H9 (cell line): ENCODE data around the gene CACNA1D. TPM values are rescaled to one million over a fixed set of nuclear protein-coding genes. Genes with fewer than 3 reads are reported as not detected.

Source experiments
- DNase-seq: peaks from one replicate; pipeline ENCODE4 v3.0.0-alpha.2; 2017
- H2AFZ ChIP-seq: one replicate; pipeline ENCODE4 v1.6.1; 2013; ENCODE audit warnings: mild to moderate bottlenecking, low read length, control low read depth, moderate library complexity
- H2AK5ac ChIP-seq: 2 replicates; pipeline ENCODE4 v1.6.1; 2013; ENCODE audit warnings: low read length, control low read depth, mixed read lengths; ENCODE audit not compliant: insufficient read length
- H2BK120ac ChIP-seq: one replicate; pipeline ENCODE4 v1.6.1; 2013; ENCODE audit warnings: low read depth, mild to moderate bottlenecking, low read length, control low read depth, inconsistent platforms; ENCODE audit not compliant: poor library complexity, severe bottlenecking
- H2BK12ac ChIP-seq: 2 replicates; pipeline ENCODE4 v1.6.1; 2013; ENCODE audit warnings: low read length, control low read depth, mixed read lengths, low read depth; ENCODE audit not compliant: insufficient read length
- H2BK15ac ChIP-seq: 2 replicates; pipeline ENCODE4 v1.6.1; 2013; ENCODE audit warnings: low read depth, low read length, control low read depth
- H2BK20ac ChIP-seq: one replicate; pipeline ENCODE4 v1.6.1; 2013; ENCODE audit warnings: low read depth, mild to moderate bottlenecking, low read length, control low read depth, inconsistent platforms; ENCODE audit not compliant: poor library complexity, severe bottlenecking
- H2BK5ac ChIP-seq: 2 replicates; pipeline ENCODE4 v1.6.1; 2013; ENCODE audit warnings: low read length, control low read depth, mixed read lengths; ENCODE audit not compliant: insufficient read length
- H3K14ac ChIP-seq: 2 replicates; pipeline ENCODE4 v1.6.1; 2013; ENCODE audit warnings: low read length, control low read depth; ENCODE audit not compliant: insufficient read depth
- H3K18ac ChIP-seq: 2 replicates; pipeline ENCODE4 v1.6.1; 2013; ENCODE audit warnings: low read depth, mild to moderate bottlenecking, mixed read lengths, low read length, control low read depth; ENCODE audit not compliant: insufficient read length
- H3K23ac ChIP-seq: 2 replicates; pipeline ENCODE4 v1.6.1; 2013; ENCODE audit warnings: low read length, control low read depth, mixed read lengths, low read depth; ENCODE audit not compliant: insufficient read length
- H3K23me2 ChIP-seq: 2 replicates; pipeline ENCODE4 v1.6.1; 2013; ENCODE audit warnings: low read depth, mild to moderate bottlenecking, mixed read lengths, low read length, control low read depth; ENCODE audit not compliant: insufficient read length, poor library complexity, severe bottlenecking
- H3K27ac ChIP-seq: 2 replicates; pipeline ENCODE4 v1.5.1; 2013; ENCODE audit warnings: low read length, control low read depth, mixed read lengths, low read depth; ENCODE audit not compliant: insufficient read length
- H3K27me3 ChIP-seq: 2 replicates; pipeline ENCODE4 v1.6.1; 2013; ENCODE audit warnings: low read length, control low read depth, inconsistent platforms; ENCODE audit not compliant: insufficient read depth
- H3K4ac ChIP-seq: 2 replicates; pipeline ENCODE4 v1.6.1; 2013; ENCODE audit warnings: low read depth, mild to moderate bottlenecking, control low read depth, inconsistent platforms, low read length, moderate library complexity
- H3K4me1 ChIP-seq: 2 replicates; pipeline ENCODE4 v1.6.1; 2013; ENCODE audit warnings: low read length, control low read depth, inconsistent platforms; ENCODE audit not compliant: insufficient read depth
- H3K4me2 ChIP-seq: 2 replicates; pipeline ENCODE4 v1.6.1; 2013; ENCODE audit warnings: low read length, control low read depth, mixed read lengths; ENCODE audit not compliant: insufficient read length, insufficient read depth
- H3K56ac ChIP-seq: 2 replicates; pipeline ENCODE4 v1.6.1; 2013; ENCODE audit warnings: low read depth, mild to moderate bottlenecking, mixed read lengths, low read length, control low read depth; ENCODE audit not compliant: insufficient read length
- H3K79me1 ChIP-seq: 2 replicates; pipeline ENCODE4 v1.6.1; 2013; ENCODE audit warnings: low read depth, mild to moderate bottlenecking, moderate library complexity, low read length, control low read depth, inconsistent platforms; ENCODE audit not compliant: insufficient read depth, poor library complexity, severe bottlenecking
- H3K79me2 ChIP-seq: 2 replicates; pipeline ENCODE4 v1.6.1; 2013; ENCODE audit warnings: low read length, control low read depth, inconsistent platforms; ENCODE audit not compliant: insufficient read depth
- H3K9ac ChIP-seq: 2 replicates; pipeline ENCODE4 v1.6.1; 2013; ENCODE audit warnings: low read length, control low read depth, mixed read lengths; ENCODE audit not compliant: insufficient read length; ENCODE audit errors: extremely low read depth
- H3K9me3 ChIP-seq: one replicate; pipeline ENCODE4 v1.6.1; 2013; ENCODE audit warnings: low read depth, low read length, inconsistent platforms; ENCODE audit not compliant: control insufficient read depth
- H3T11ph ChIP-seq: one replicate; pipeline ENCODE4 v1.6.1; 2013; ENCODE audit warnings: mild to moderate bottlenecking, low read length, control low read depth, inconsistent platforms
- H4K20me1 ChIP-seq: one replicate; pipeline ENCODE4 v1.6.1; 2013; ENCODE audit not compliant: control insufficient read depth, insufficient read length, insufficient read depth
- H4K5ac ChIP-seq: 2 replicates; pipeline ENCODE4 v1.6.1; 2013; ENCODE audit warnings: low read depth, mild to moderate bottlenecking, mixed read lengths, low read length, control low read depth; ENCODE audit not compliant: insufficient read length
- H4K8ac ChIP-seq: replicated peaks from 2 replicates; pipeline ENCODE4 v1.6.1; 2013; ENCODE audit warnings: low read length, control low read depth, mixed read lengths, low read depth; ENCODE audit not compliant: insufficient read length
- H4K91ac ChIP-seq: 2 replicates; pipeline ENCODE4 v1.6.1; 2013; ENCODE audit warnings: low read depth, mild to moderate bottlenecking, moderate library complexity, mixed read lengths, low read length, control low read depth; ENCODE audit not compliant: insufficient read length
- H3K27ac Mint-ChIP-seq, 3 experiments: 2 replicates in 2 of 3; 3 replicates in 1 of 3; pipeline ENCODE4 v1.8.0; 2020 to 2021; ENCODE audit warnings: mixed read lengths in 3 of 3, mild to moderate bottlenecking in 1 of 3, moderate library complexity in 1 of 3
- H3K27me3 Mint-ChIP-seq: 2 replicates; pipeline ENCODE4 v1.8.0; 2021; ENCODE audit warnings: low read depth, mild to moderate bottlenecking, moderate library complexity, mixed read lengths
- H3K36me3 Mint-ChIP-seq, 3 experiments: 2 replicates in 2 of 3; 3 replicates in 1 of 3; pipeline ENCODE4 v1.8.0; 2020 to 2021; ENCODE audit warnings: low read depth in 3 of 3, mixed read lengths in 3 of 3; ENCODE audit not compliant: insufficient read depth in 1 of 3
- H3K4me1 Mint-ChIP-seq, 2 experiments: 2 replicates each; pipeline ENCODE4 v1.8.0; 2020; ENCODE audit warnings: mixed read lengths in 2 of 2
- H3K4me3 Mint-ChIP-seq, 2 experiments: 2 replicates in 1 of 2; 3 replicates in 1 of 2; pipeline ENCODE4 v1.8.0; 2020 to 2021; ENCODE audit warnings: mild to moderate bottlenecking in 2 of 2, mixed read lengths in 2 of 2, moderate library complexity in 1 of 2
- H3K9me3 Mint-ChIP-seq, 2 experiments: 2 replicates in 1 of 2; 3 replicates in 1 of 2; pipeline ENCODE4 v1.8.0; 2020; ENCODE audit warnings: mild to moderate bottlenecking in 2 of 2, mixed read lengths in 2 of 2, moderate library complexity in 1 of 2
- WGBS: extraction: QIAGEN DNeasy Blood & Tissue Kit; methylation state at CpG from one replicate; pipeline ENCODE4 v1.1.7; 2013; ENCODE audit warnings: missing lambda C conversion rate, low lambda C conversion rate, mixed read lengths; ENCODE audit not compliant: insufficient read length; ENCODE audit errors: extremely low coverage; 5-methylcytosine and 5-hydroxymethylcytosine counted together
- total RNA-seq: library from RNA; stranded (reverse); gene quantifications from 2 replicates; pipeline ENCODE4 v1.2.1, GENCODE V29; 2021
- TF ChIP-seq, protein P1 (sequence below): fragments of 200-600 bp; sonication (generic); conservative IDR thresholded peaks from 3 replicates; pipeline ENCODE4 v1.8.0; 2021; ENCODE audit warnings: antibody characterized with exemption, mild to moderate bottlenecking

CACNA1D gene
- total RNA-seq, 1 experiment from 2014 or later: 3.5 TPM

DNA sequence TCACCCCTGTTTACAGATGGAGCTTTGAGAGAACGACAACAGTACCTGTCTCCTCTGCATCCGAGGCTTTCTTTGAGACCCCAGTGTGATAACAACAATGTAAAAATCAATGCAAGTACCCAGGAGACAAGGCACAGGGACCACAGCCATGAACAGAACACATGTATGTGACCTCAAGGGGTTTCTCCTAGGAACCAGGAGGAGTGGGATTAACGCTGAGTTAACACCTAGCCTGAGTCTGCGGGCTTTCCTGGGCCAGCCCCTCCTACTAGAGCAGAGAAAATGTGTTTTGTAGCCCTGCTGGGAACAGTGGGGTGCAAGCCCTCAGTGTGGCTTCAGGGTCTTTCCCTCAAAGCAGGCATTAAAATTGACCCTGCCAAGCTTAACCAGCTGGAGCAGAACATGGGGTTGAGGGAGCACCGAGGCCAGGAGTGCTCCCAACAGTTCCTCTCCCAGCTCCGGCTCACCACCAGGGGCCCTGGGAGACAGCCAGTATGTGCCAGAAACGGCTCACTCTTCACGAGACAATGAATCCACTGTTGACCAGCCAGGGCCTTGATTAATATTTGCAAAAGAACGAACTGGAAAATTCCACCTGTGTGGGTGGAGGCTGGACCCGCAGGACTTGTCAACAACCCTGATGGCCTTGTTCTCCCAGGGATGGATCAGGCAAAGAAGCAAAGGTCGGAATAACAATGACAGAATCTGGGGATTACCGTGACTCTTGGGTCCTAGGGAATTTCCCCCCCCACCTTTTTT, 348.2 kb downstream of the CACNA1D start:
- Histone ChIP-seq H3K27me3 (peaks cover 9% of the 10 kb centered on the region; the same call in 1 of the 2 replicates), H3K14ac (peak overlapping the region; percentile 24; the same call in 1 of the 2 replicates), H2BK5ac (no peak overlapping the region), H3K56ac (no peak overlapping the region), H3K79me2 (no peaks in the 10 kb centered on the region), H3K79me1 (no peaks in the 10 kb centered on the region), H4K8ac (no peak overlapping the region), H4K5ac (no peak overlapping the region), H3K18ac (no peak overlapping the region), H2AK5ac (no peak overlapping the region), H3K23me2 (peaks cover 4% of the 10 kb centered on the region), H3K27ac (no peak overlapping the region), H2AFZ (no peak overlapping the region), H3K4me1 (peaks cover 7% of the 10 kb centered on the region; the same call in 1 of the 2 replicates), H3K9ac (no peak overlapping the region), H4K91ac (no peak overlapping the region), H3K4me2 (no peak overlapping the region), H2BK120ac (no peak overlapping the region), H2BK12ac (no peak overlapping the region), H3K9me3 (no peaks in the 10 kb centered on the region), H3T11ph (no peak overlapping the region), H3K4ac (no peak overlapping the region), H3K23ac (no peak overlapping the region), H2BK20ac (no peak overlapping the region), H2BK15ac (no peak overlapping the region), H4K20me1 (no peaks in the 10 kb centered on the region)
- Mint-ChIP-seq H3K4me3 (peak overlapping the region in 1 of 2 experiments; percentile 10; a peak in 1 of 5 replicates), H3K4me1 (peaks cover 39 to 41% of the 10 kb centered on the region in 2 experiments), H3K27me3 (peaks cover 18% of the 10 kb centered on the region), H3K9me3 (no peaks in the 10 kb centered on the region; a peak in 1 of 5 replicates), H3K27ac (peak overlapping the region in 2 of 3 experiments; percentile 18 to 55; a peak in 3 of 7 replicates), H3K36me3 (peaks cover 1 to 10% (median 9%) of the 10 kb centered on the region in 3 experiments; a peak in 4 of 7 replicates)
- TF ChIP-seq, protein P1, sequence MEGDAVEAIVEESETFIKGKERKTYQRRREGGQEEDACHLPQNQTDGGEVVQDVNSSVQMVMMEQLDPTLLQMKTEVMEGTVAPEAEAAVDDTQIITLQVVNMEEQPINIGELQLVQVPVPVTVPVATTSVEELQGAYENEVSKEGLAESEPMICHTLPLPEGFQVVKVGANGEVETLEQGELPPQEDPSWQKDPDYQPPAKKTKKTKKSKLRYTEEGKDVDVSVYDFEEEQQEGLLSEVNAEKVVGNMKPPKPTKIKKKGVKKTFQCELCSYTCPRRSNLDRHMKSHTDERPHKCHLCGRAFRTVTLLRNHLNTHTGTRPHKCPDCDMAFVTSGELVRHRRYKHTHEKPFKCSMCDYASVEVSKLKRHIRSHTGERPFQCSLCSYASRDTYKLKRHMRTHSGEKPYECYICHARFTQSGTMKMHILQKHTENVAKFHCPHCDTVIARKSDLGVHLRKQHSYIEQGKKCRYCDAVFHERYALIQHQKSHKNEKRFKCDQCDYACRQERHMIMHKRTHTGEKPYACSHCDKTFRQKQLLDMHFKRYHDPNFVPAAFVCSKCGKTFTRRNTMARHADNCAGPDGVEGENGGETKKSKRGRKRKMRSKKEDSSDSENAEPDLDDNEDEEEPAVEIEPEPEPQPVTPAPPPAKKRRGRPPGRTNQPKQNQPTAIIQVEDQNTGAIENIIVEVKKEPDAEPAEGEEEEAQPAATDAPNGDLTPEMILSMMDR: peak; percentile 49; the same call in 2 of the 3 replicates
- WGBS: no CpG with 5 or more reads among the region's 12 CpGs
- peak; percentile 41 for DNase-seq
